Hematopoietic multipotent progenitor cell treated with erythropoietin and hydrocortisone succinate and interleukin-3 and kit ligand, for 8 days (in vitro differentiated cells): ENCODE measurements around the gene CPNE6.
A peak's percentile ranks its signal among the peaks of the same experiment; 100 is the strongest.
"Not testable (repeated sequence)": the region's sequence is repeated elsewhere in the genome, so short reads cannot be mapped to it uniquely, and the experiment has no call there.

Source experiments
- DNase-seq: peaks from one replicate; pipeline ENCODE4 v3.0.0-alpha.2; 2015

CPNE6 gene

DNA sequence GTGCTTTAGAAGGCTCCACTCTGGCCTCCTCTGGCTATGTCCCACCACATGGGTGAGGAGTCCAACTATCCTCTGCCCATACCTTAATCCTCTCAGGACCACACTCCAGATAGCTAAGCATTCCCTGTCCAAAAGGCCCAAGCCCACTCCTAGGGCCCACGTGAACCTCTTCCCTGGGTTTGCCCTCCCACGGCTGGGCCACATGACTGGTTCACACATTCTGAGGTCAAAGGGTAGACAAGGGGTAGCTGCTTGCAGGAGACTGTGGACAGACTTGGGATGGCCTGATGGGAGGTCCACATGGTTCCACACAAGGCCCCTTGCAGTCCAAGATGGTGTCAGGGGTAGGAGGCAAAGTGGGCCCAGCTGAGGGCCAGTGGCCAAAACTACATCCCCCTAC is 16.7 kb downstream of the CPNE6 start:
- DNase-seq, result no peak

DNA sequence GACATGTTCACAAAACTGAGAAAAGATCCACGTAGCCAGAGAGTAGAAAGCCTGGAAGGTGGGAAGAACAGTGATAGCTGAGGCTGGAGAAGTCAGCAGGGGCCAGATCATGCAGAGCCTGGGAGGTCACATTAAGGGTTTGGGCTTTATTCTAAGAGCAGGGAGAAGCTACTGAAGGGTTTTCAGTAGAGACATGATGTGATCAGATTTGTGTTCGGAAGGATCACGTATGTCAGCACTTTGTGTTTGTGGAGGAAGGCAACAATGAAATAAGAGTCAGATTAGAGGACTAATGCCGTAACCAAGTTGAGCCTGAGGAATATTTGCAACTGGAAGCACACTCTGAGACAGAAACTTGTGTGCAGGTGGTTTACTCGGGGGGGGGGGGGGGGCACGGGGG is 18.5 kb downstream of the CPNE6 start:
- DNase-seq, result no peak

DNA sequence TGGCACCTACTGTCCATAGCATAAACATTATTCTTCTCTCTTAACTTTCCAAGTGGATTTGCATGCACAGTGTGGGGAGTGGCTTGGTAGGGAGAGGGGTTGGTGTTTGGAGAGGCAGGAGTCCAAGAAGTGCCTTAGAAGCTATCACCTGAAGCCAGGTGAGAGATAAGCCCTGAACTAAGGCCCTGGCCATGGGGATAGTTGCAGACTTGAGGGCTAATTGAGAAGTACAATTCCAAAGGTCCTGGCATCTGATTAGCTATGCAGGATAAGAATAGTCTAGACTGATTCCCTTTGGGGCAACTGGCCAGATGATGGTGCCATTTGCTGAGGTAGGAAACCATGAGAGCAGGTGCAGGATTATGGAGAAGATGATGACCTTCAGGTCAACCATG is 20.7 kb downstream of the CPNE6 start:
- no peak for DNase-seq

DNA sequence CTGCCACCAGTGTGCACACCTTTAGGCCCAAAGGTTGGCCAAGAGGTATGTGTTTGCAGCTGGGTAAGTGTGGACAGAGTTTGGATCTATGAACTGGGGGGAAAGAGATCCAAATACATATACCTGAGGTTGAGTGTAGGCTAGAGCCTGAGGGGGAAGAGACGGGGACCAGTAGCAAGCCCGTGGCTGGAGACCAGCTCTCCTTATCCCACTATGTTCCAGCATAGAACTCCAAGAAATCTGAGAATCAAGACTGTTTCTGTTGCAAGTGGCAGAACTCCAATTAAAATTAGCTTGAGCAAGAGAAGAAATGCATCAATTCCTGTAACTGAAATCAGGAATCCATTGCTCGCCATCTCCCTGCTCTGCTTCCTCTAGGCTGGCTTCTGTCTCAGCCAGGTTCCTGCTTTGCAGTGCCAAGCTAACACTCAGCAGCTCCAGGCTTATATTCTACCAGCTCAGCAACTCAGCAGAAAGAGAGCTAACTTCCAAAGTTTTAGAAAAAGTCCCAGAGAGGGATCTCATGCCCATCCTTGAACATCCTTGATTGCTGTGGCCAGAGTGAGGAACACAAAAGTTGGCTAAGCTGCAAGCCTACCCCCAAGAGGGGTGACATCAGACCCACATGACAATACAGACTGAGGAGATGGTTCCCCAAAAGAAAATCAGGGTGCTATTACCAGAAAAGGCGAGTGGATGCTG is 21.3 kb downstream of the CPNE6 start:
- DNase-seq, result no peak

DNA sequence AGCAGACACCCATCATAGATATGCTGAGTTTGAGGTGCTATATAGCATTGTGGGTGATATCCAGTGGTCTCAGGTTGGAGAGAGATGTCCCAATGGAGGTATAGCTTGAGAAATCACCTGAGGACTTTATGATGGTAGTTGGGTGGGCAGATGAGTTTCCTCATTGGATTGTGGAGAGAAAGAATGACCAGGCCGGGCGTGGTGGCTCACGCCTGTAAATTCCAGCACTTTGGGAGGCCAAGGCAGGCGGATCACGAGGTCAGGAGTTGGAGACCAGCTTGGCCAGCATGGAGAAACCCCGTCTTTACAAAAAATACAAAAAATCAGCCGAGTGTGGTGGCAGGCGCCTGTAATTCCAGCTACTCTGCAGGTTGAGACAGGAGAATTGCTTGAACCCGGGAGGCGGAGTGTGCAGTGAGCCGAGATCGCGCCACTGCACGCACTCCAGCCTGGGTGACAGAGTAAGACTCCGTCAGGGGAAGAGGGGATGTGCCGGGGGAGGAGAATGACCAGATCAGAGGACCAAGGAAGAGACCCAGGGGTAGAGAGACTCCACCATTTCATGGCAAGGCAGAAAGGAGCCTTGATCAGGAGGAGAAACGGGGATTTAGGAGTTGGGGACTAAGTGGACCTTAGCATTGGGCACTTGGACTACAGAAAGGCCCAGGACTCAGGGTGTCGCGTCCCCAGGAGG is 22.0 kb downstream of the CPNE6 start:
- DNase-seq, result no peak

DNA sequence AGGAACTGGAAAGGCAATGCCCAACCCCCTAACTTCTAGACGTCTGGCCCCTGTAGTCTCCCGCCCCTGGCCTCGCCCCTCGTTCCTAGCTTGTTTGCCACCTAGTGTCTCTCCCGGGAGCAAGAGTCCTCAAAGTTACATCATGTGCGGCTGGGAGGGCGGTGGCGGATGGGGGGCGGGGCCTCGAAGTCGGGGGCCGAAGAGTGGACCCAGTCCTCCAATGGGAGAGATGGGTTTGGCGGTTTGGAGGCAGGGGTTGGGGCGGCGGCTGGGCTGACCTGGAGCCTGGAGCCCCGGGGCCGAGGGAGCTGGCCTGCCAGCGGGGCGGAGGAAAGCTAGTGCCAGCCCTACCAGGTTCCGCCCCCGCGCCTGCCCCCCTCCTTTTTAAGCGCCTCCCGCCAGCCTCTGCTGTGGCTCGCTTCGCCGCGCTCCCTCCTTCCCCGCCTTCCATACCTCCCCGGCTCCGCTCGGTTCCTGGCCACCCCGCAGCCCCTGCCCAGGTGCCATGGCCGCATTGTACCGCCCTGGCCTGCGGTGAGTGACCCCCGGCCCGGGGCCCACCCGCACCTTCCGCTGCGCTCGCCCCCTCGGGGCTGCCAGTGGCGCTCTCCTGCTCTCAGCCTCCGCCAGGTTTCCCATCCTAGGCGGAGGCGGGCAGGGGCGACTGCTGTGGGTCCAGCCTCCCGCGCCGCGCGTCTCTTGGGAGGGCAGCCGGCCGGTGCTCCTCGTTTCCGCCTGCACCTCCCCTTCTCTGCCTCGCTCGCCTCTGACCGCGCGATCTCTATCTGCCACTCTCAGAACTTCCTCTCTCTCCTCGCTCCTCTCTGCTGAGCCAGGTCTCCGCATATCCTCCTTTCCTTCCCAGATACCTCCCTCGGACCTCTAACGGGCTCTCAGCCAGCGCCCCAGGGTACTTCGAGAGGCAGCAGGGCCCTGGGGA is 22.8 kb downstream of the CPNE6 start, which contains the start of gene PCK2:
TSS of gene PCK2 (plus strand) at position 411 of the 940 bp plus-strand sequence. CDS start at position 506, 95 bp downstream.
- peak; percentile 96 for DNase-seq

DNA sequence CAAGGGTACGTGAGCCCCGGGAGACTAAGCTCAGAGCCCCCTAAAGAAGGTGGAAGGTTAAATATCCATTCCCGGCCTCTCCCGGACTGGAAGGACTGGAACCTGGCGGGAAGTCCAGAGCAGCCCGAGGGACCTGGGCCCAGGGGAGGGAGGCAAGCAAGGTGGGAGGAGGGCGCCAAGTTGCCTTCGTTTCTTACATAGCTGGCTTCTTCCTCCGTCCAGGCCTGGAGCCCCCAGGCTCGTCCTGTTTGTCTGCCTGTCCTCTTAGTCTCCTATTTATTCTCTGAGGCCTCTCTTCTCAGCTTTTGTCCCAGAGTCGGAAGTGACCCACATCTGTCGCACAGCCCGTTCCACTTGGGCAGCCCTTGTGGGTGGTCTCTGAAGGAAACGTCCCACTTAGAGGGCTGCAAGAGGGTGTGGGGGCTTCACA is 23.5 kb downstream of the CPNE6 start:
- DNase-seq, result no peak

DNA sequence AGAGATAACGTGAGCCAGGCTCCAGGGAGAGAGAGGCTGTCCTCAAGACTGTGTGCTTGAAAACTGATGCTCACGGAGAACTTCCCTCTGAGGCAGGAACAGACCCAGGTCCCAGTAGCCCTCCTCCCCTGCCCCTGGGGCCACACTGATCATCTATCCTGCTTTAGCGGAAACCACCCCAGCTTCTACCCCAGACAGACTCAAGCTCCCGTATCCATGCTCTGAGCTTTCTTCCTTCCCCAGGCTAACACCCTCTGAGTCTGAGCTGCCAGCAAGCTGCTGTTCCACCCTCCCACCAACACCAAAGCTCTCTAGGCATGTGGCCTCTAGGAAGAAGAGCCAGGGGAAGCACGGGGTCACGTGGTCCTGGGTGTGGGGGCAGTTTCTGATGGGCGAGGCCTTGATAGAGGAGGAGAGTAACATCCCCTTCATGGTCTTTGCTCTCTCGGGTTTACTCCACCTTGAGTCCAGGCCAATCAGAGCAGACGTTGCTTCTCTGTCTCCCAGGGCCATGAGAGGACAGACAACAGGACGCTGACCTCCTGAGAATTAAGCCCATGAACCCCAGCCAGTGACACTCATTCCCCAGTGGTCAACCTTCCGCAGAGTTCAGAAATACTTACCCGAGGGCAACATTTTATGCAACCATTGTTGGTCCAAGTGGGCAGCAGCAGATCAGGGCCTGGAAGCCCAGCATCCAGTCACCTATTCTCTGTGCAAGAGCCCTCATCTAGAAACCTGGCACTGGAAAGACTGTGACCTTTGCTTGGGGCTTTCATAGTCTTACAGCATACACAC is 24.1 kb downstream of the CPNE6 start:
- peak; percentile 98 for DNase-seq

DNA sequence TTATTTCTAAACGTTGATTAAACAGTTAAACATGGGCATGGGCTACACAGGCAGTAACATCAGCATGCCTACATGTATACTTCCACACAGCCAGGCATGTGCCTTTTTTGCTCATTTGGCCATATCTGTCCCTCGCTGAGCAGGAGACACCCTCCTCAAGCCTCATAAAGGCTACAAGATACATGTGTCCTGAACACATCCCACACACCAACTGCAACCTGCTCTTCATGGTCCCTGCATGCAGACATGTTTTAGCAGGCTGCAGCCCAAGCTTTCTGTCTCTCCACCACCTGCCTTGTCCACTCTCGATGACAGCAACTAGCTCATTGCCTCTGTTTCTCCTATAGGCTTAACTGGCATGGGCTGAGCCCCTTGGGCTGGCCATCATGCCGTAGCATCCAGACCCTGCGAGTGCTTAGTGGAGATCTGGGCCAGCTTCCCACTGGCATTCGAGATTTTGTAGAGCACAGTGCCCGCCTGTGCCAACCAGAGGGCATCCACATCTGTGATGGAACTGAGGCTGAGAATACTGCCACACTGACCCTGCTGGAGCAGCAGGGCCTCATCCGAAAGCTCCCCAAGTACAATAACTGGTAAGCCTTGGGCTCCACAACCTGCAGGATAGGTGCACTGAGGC is 25.3 kb downstream of the CPNE6 start:
- no peak for DNase-seq

DNA sequence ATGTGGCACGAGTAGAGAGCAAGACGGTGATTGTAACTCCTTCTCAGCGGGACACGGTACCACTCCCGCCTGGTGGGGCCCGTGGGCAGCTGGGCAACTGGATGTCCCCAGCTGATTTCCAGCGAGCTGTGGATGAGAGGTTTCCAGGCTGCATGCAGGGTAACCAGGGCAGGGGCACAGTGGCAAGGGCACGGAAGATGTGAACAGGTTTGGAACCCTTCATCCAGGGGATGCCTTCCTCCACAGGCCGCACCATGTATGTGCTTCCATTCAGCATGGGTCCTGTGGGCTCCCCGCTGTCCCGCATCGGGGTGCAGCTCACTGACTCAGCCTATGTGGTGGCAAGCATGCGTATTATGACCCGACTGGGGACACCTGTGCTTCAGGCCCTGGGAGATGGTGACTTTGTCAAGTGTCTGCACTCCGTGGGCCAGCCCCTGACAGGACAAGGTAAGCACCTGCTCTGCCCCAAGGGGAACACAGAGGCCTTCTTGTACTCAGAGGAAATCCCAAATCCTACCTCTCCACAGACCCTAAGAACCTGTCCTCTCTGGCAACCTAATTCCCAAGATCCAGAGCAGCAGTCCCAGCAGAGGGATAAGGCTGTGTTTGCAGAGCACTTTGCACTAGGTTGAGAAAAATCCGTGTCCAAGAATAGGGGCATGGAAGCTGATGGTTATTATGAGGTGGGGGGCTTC is 27.0 kb downstream of the CPNE6 start:
- DNase-seq, result no peak

DNA sequence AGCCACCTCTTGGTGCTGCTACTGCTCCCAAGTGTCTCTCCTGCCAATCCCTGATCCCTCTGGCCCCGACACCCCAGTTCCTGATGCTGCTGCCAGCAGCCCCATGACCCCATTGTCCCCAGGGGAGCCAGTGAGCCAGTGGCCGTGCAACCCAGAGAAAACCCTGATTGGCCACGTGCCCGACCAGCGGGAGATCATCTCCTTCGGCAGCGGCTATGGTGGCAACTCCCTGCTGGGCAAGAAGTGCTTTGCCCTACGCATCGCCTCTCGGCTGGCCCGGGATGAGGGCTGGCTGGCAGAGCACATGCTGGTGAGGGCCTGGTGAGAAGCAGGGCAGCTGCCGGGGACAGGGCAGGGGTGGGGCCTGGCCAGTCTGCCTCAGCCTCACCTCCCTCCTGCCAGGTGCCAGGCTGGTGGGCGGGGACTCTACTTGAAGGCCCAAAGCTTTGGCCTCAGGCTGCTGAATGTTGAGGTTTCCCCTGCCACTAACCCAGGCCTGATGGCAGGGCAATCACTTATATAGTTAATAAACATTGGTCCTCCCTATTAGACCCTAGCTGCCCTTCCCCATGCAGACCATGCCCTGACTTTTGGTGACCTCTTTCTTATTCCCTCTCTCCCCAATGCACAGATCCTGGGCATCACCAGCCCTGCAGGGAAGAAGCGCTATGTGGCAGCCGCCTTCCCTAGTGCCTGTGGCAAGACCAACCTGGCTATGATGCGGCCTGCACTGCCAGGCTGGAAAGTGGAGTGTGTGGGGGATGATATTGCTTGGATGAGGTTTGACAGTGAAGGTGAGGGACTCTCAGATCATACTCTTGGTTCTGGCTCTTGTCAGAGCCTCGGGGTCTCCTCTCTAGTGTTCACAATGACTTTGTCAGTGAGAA is 27.8 kb downstream of the CPNE6 start:
- DNase-seq, result no peak

DNA sequence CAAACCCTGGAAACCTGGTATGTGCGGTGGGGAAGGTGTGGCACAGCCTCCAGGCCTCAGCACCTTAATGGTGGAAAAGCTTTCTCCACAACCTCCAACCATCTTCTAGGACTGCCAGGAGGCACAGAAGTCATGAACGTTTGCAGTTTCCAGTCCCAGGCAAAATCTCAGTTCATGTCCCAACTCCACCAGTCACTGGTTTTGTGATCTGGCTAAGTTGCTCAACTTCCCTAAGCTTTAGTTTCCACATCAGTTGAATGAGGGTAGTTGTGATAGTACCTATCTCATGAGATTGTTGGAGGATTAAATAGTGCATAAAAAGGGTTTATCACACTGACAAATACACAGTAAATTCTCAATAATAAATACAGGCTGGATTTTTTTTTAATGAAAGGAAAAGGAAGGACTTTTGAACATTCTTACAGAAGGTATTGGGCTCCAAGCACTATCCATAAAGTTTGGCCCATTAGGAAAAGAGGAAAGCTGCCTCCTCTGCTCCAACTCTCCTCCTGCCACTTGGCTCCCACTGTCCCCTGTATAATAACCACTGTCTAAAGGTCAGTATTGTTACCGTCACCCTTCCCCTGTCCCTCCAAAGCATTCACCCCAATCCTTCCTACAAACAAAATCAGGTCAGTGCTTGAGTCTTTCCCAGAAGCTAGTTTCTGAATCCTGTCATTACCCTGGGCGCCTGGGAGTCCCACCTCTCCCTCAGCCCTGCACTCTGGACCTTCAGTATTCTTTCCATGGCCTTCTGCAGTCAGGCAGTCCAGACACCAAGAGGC is 29.0 kb downstream of the CPNE6 start:
- no peak for DNase-seq

DNA sequence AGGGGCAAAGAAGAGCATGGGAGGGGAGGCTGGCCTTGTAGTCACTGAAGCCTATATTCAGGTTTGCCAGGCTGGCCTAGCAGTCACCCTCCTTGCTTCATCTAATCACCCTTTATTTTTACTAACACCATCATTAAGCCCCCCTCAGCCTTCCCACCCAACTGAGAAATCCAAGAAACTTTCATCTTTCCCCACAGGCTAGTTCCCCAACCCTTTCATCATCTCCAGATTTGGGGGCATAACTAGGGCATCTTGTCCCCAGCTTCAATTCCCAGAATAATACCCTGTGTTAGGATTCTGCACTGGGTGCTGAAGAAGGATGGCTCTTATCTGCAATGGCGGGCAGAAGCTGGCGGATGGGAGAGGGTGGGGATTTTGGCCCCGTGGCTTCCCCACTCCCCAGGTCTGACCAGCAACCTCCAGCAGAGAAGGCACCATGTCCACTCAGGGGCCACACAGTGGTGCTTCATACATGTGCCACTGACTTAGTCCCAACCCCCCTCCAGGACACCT is 29.7 kb downstream of the CPNE6 start:
- DNase-seq, result no peak

DNA sequence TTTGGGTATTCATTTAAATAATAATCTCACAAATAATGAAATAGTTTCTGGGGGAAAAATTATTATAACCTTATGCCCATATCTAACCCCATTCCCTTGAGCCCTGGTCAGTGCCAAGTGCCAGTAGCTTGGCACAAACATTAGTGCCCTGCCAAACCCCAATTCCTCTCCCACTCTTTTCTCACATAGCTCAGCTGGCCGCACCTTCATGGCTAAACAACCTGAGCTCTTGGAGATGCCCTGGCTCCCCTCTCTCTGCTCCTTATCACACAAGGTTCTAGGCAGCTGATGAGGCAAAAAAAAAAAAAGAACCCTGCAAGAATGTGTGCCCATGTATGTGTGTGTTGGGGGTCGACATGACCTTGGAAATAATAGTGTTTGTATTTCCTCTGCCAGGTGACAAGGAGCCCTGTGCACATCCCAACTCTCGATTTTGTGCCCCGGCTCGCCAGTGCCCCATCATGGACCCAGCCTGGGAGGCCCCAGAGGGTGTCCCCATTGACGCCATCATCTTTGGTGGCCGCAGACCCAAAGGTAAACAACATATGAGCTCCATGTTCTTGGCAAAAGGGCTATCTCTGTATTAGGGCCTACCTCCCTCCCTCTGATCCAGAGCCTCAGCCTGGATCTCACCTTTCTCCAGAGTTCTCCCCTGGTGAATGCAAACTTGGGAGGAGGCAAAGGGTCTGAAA is 31.1 kb downstream of the CPNE6 start:
- DNase-seq, result no peak

DNA sequence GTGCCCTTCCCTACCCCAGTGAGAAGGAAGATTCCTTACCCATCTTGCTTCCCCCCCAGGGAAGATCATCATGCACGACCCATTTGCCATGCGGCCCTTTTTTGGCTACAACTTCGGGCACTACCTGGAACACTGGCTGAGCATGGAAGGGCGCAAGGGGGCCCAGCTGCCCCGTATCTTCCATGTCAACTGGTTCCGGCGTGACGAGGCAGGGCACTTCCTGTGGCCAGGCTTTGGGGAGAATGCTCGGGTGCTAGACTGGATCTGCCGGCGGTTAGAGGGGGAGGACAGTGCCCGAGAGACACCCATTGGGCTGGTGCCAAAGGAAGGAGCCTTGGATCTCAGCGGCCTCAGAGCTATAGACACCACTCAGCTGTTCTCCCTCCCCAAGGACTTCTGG is 32.1 kb downstream of the CPNE6 start:
- no peak for DNase-seq

DNA sequence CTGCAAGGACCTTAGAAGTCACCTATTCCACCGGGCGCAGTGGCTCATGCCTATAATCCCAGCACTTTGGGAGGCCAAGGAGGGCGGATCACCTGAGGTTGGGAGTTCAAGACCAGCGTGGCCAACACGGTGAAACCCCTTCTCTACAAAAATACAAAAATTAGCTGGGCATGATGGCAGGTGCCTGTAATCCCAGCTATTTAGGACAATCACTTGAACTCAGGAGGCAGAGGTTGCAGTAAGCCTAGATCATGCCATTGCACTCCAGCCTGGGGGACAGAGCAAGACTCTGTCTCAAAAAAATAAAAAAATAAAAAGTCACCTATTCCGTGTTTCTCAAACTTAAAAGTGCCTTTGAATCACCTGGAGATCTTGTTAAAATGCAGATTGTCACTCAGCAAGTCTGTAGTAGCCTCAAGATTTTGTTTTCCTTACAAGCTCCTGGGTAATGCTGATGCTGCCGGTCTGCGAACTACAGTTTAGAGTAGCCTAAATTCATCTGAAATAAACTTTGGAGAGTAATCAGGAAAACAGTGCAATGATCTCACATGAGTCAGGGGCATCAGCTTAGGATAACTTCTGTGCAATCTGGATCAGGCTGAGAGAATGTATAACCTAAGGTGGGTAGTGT is 34.4 kb downstream of the CPNE6 start:
- DNase-seq, result not testable (repeated sequence)

DNA sequence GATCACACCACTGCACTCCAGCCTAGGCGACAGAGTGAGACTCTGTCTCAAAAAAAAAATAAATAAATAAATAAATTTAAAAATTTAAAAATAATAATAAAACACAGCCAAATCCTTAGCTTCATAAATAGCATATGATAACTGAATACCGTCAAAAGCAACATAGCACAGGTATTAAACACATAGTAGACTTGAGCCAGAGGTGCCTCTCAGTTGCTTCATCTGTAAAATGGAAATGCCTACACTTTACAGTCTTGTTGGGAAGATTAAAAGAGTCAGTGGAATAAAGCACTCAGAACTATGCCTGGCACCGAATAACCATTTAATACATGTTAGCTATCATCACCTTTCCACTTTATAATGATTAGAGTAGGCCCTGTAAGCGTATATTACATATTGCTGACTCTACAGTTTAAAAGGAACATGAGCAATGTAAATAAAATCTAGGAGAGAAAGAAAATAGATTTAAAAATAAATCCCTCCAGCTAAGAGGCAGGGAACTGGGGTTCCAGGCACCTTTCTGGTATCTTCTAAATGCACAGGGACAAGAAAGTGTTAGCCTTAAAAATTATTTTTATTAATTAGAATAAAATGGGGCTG is 35.4 kb downstream of the CPNE6 start:
- DNase-seq, result no peak
